Fibroblast of the aortic adventitia (primary cell): Measurements from ENCODE around the gene MTMR2. TPM values are rescaled to one million over a fixed set of nuclear protein-coding genes. Genes with fewer than 3 reads are reported as not detected.

Experiments
- DNase-seq: peaks from one replicate; pipeline ENCODE4 v3.0.0-alpha.2; 2010; ENCODE audit warnings: low read depth
- H3K4me3 ChIP-seq: 2 replicates; pipeline ENCODE4 v1.5.1; 2011; ENCODE audit warnings: low read depth, mild to moderate bottlenecking, control low read depth, low read length, moderate library complexity
- CTCF ChIP-seq: IDR thresholded peaks from 2 replicates; pipeline ENCODE4 v1.5.1; 2011; ENCODE audit warnings: mild to moderate bottlenecking, low read length, control low read depth, inconsistent platforms; ENCODE audit not compliant: insufficient read depth
- total RNA-seq: library from RNA; depleted of rRNA; stranded (reverse); fragments of >200 nt; gene quantifications from 2 replicates; pipeline ENCODE4 v1.2.3, GENCODE V29; 2012; ENCODE audit warnings: low replicate concordance

MTMR2 gene
- 27.6 and 31.9 TPM in 2 replicates for total RNA-seq

- DNase-seq, result peak; percentile 67
- peak within 1 kb of the TSS; percentile 78 for H3K4me3 ChIP-seq
- no peak for TF ChIP-seq CTCF
These were observed at the start of gene MTMR2 for GRCh38 chr11:95923728-95924413. TSS of gene MTMR2 (minus strand) at chr11:95924107. CDS start at chr11:95923954, 153 bp downstream.

- TF ChIP-seq CTCF, result no peak
- no peak overlapping the region for H3K4me3 ChIP-seq
- DNase-seq, result peak; percentile 21
These were observed 48.2 kb upstream of the MTMR2 start for GRCh38 chr11:95972060-95972459.

GRCh38 chr11:95968585-95968984 lies 44.7 kb upstream of the MTMR2 start:
- peak; percentile 29 for DNase-seq
- H3K4me3 ChIP-seq, result no peak overlapping the region
- TF ChIP-seq CTCF, result peak; percentile 43

- no peak for DNase-seq
- no peak overlapping the region for H3K4me3 ChIP-seq
- TF ChIP-seq CTCF, result no peak
These were observed 40.4 kb upstream of the MTMR2 start for GRCh38 chr11:95964281-95964680.

- H3K4me3 ChIP-seq, result no peak overlapping the region
- no peak for DNase-seq
- TF ChIP-seq CTCF, result no peak
These were observed 37.9 kb upstream of the MTMR2 start for GRCh38 chr11:95961758-95962157.

- TF ChIP-seq CTCF, result no peak
- DNase-seq, result no peak
- H3K4me3 ChIP-seq, result no peak overlapping the region
These were observed 27.0 kb upstream of the MTMR2 start for GRCh38 chr11:95950905-95951304.

GRCh38 chr11:95948637-95949036 lies 24.7 kb upstream of the MTMR2 start:
- no peak overlapping the region for H3K4me3 ChIP-seq
- no peak for TF ChIP-seq CTCF
- no peak for DNase-seq
